Measurements from ENCODE around the gene TGOLN2.

The TGOLN2 gene

GRCh38 chr2:85308896-85309555 lies 18.8 kb downstream of the TGOLN2 start:
- no peak for DNase-seq (ENCODE audit: low read depth)

GRCh38 chr2:85308201-85308600 lies 19.6 kb downstream of the TGOLN2 start:
- no peak for DNase-seq (ENCODE audit: low read depth)

- DNase-seq (ENCODE audit: low read depth): no peak
Observed at GRCh38 chr2:85307527-85307897, 20.3 kb downstream of the TGOLN2 start.

GRCh38 chr2:85303780-85304531 lies 23.8 kb downstream of the TGOLN2 start:
- no peak for DNase-seq (ENCODE audit: low read depth)

GRCh38 chr2:85302121-85302520 lies 25.7 kb downstream of the TGOLN2 start:
- no peak for DNase-seq (ENCODE audit: low read depth)

GRCh38 chr2:85291425-85292023 lies 36.3 kb downstream of the TGOLN2 start:
- no peak for DNase-seq (ENCODE audit: low read depth)

GRCh38 chr2:85288244-85288725 lies 39.5 kb downstream of the TGOLN2 start:
- DNase-seq (ENCODE audit: low read depth): no peak

GRCh38 chr2:85287721-85288120 lies 40.1 kb downstream of the TGOLN2 start:
- no peak for DNase-seq (ENCODE audit: low read depth)

GRCh38 chr2:85286918-85287317 lies 40.9 kb downstream of the TGOLN2 start:
- no peak for DNase-seq (ENCODE audit: low read depth)

GRCh38 chr2:85283641-85284040 lies 44.1 kb downstream of the TGOLN2 start:
- DNase-seq (ENCODE audit: low read depth): no peak

- no peak for DNase-seq (ENCODE audit: low read depth)
Observed at GRCh38 chr2:85282914-85283313, 44.9 kb downstream of the TGOLN2 start.

- no peak for DNase-seq (ENCODE audit: low read depth)
Observed at GRCh38 chr2:85281553-85281952, 46.2 kb downstream of the TGOLN2 start.

GRCh38 chr2:85278361-85278760 lies 49.4 kb downstream of the TGOLN2 start:
- DNase-seq (ENCODE audit: low read depth): no peak

- DNase-seq (ENCODE audit: low read depth): peak; percentile 74
Observed at GRCh38 chr2:85277416-85278158, 50.2 kb downstream of the TGOLN2 start.

GRCh38 chr2:85276571-85277118 lies 51.1 kb downstream of the TGOLN2 start:
- no peak for DNase-seq (ENCODE audit: low read depth)

GRCh38 chr2:85275984-85276540 lies 51.7 kb downstream of the TGOLN2 start:
- no peak for DNase-seq (ENCODE audit: low read depth)

- DNase-seq (ENCODE audit: low read depth): no peak
Observed at GRCh38 chr2:85273738-85274731, 53.8 kb downstream of the TGOLN2 start.

- no peak for DNase-seq (ENCODE audit: low read depth)
Observed at GRCh38 chr2:85272357-85272756, 55.4 kb downstream of the TGOLN2 start.

- no peak for DNase-seq (ENCODE audit: low read depth)
Observed at GRCh38 chr2:85269959-85270358, 57.8 kb downstream of the TGOLN2 start.
